ENCODE measurements around the gene TESK2. TPM values are rescaled to one million over a fixed set of nuclear protein-coding genes. Genes with fewer than 3 reads are reported as not detected.

TESK2 gene
- total RNA-seq, 2 experiments from 2014 or later: 4.9 to 6.6 TPM

DNA sequence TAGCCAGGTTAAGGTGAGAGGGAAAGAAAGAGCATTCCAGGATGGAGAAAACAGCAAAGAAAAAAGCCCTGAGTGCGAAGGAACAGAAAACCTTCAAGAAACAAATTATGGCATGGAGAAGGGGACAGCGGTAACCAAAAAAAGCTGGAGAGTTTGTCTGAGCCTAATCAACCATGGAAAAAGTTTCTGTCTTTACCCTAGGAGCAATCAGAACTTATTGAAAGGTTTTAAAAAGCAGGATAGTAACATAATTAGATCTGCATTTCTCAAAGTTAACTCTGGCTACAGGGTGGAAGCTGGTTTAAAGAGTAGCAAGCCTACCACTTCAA, 190.3 kb downstream of the TESK2 start:
- POLR2A ChIA-PET: interaction anchor here (0.6 kb wide), 2 partner anchors 312 to 647 kb away, joined by 4 read pairs; no protein-coding TSS in a partner anchor
- no TSS peak for BruUV-seq (replicated peaks)
- Histone ChIP-seq H3K27ac (ENCODE audit: low read depth, low read length, poor library complexity, severe bottlenecking) (no peak overlapping the region), H3K4me3 (ENCODE audit: low read depth, low read length, poor library complexity, severe bottlenecking) (no peak overlapping the region), H3K36me3 (ENCODE audit: insufficient read depth, low read length) (no peaks in the 10 kb centered on the region), H3K4me2 (ENCODE audit: low read length) (no peak overlapping the region), H3K4me1 (ENCODE audit: insufficient read depth, low read length, poor library complexity, severe bottlenecking) (peaks cover 14% of the 10 kb centered on the region), H3K9me3 (ENCODE audit: low read length) (no peaks in the 10 kb centered on the region), H3K9me2 (ENCODE audit: insufficient read depth, low read length) (no peaks in the 10 kb centered on the region), H2AFZ (ENCODE audit: low read length) (no peak overlapping the region), H3K79me2 (ENCODE audit: insufficient read depth, low read depth, low read length) (no peaks in the 10 kb centered on the region; the same call in 1 of the 2 replicates), H4K20me1 (ENCODE audit: insufficient read depth, low read length) (no peaks in the 10 kb centered on the region)
- CTCF ChIA-PET (ENCODE audit: unreplicated experiment): interaction anchor here (0.6 to 1.2 kb wide), 2 partner anchors 288 to 290 kb away, joined by 3 read pairs; partner anchors contain the start of genes HECTD3 and UROD
- DNase-seq (ENCODE audit: low spot score): no peak
- TF ChIP-seq EZH2phosphoT487 (IDR thresholded peaks at IDR 0.05; ENCODE audit: borderline replicate concordance, low read depth, low read length): no peak
- TF ChIP-seq, protein P1, sequence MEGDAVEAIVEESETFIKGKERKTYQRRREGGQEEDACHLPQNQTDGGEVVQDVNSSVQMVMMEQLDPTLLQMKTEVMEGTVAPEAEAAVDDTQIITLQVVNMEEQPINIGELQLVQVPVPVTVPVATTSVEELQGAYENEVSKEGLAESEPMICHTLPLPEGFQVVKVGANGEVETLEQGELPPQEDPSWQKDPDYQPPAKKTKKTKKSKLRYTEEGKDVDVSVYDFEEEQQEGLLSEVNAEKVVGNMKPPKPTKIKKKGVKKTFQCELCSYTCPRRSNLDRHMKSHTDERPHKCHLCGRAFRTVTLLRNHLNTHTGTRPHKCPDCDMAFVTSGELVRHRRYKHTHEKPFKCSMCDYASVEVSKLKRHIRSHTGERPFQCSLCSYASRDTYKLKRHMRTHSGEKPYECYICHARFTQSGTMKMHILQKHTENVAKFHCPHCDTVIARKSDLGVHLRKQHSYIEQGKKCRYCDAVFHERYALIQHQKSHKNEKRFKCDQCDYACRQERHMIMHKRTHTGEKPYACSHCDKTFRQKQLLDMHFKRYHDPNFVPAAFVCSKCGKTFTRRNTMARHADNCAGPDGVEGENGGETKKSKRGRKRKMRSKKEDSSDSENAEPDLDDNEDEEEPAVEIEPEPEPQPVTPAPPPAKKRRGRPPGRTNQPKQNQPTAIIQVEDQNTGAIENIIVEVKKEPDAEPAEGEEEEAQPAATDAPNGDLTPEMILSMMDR (conservative IDR thresholded peaks at IDR 0.05; ENCODE audit: low read length): no peak
- intact Hi-C loops (cut with micrococcal nuclease; ENCODE audit: unreplicated experiment): loop anchor here (1.0 to 5.0 kb wide), 5 partner anchors 282 to 578 kb away; no protein-coding TSS in a partner anchor

DNA sequence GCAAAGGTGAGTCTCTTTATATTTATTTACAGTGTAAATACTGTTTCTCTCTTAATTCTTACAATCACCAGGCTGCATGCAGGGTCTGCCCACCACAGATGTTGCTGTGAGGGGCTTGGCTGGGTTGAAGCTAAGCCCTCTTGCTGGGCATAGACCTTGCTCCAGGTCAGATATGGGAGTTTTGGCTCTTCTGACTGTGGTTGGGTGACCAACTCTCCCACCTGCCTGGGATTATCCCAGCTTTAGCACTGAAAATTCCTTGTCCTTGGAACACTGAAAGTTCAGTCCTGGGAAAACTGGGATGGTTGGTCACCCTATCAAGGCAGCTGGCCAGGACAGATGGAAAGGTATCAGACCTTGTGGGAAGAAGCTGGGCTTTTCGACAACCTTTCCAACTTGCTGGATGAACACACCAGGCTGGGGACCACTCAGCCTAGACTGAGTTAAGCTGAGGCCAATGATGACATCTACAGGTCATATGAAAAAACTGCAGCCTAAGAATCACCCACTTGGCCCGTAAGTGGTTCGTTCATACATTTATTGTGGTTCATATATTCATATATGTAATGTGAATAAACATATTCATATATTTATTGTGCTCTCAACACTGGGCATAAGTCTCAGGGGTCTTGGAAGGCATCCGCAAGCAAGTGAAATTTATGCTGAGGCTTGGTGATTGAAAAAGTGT, 190.8 kb downstream of the TESK2 start:
- ChIA-PET CTCF (ENCODE audit: unreplicated experiment) (interaction anchor here (0.6 to 1.7 kb wide), 5 partner anchors 169 to 290 kb away, joined by 3 to 5 read pairs (median 3); partner anchors contain the start of gene UROD), POLR2A (interaction anchor here (0.6 kb wide), 2 partner anchors 312 to 647 kb away, joined by 4 read pairs; no protein-coding TSS in a partner anchor)
- H3K27ac ChIP-seq (ENCODE audit: low read depth, low read length, poor library complexity, severe bottlenecking): no peak overlapping the region
- no peaks in the 10 kb centered on the region for H3K36me3 ChIP-seq (ENCODE audit: insufficient read depth, low read length)
- no peak overlapping the region for H2AFZ ChIP-seq (ENCODE audit: low read length)
- peak; percentile 85 for DNase-seq (ENCODE audit: low spot score)
- H3K79me2 ChIP-seq (ENCODE audit: insufficient read depth, low read depth, low read length): no peaks in the 10 kb centered on the region; the same call in 1 of the 2 replicates
- H3K4me3 ChIP-seq (ENCODE audit: low read depth, low read length, poor library complexity, severe bottlenecking): no peak overlapping the region
- H3K9me3 ChIP-seq (ENCODE audit: low read length): no peaks in the 10 kb centered on the region
- intact Hi-C loops (cut with micrococcal nuclease; ENCODE audit: unreplicated experiment): loop anchor here (1.0 to 5.0 kb wide), 5 partner anchors 282 to 578 kb away; no protein-coding TSS in a partner anchor
- no peaks in the 10 kb centered on the region for H4K20me1 ChIP-seq (ENCODE audit: insufficient read depth, low read length)
- no peaks in the 10 kb centered on the region for H3K9me2 ChIP-seq (ENCODE audit: insufficient read depth, low read length)
- H3K4me2 ChIP-seq (ENCODE audit: low read length): no peak overlapping the region
- BruUV-seq (replicated peaks): no TSS peak
- TF ChIP-seq, protein P1 (conservative IDR thresholded peaks at IDR 0.05; ENCODE audit: low read length): peak; percentile 94
- no peak for TF ChIP-seq EZH2phosphoT487 (IDR thresholded peaks at IDR 0.05; ENCODE audit: borderline replicate concordance, low read depth, low read length)
- H3K4me1 ChIP-seq (ENCODE audit: insufficient read depth, low read length, poor library complexity, severe bottlenecking): peaks cover 9% of the 10 kb centered on the region

DNA sequence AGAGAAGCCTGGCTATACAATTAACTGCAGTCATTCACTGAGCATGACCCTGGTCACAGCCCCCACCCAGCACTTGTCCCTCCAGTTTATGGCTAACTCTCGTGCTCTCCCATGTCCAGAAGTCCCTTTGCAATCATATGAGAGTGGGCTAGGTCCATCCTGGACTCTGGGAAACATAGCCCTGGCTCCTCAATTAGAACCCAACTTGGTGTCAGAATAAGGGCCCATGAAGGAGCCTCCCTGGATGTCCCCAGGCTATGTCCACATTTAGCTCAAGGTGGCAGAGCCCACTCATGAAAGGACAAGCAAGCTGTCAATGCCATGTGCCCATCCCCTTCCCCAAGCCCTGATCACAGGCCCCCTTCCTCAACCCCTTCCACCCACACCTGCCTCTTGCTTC, 191.7 kb downstream of the TESK2 start:
- ChIA-PET CTCF (ENCODE audit: unreplicated experiment) (interaction anchor here (0.6 to 1.7 kb wide), 4 partner anchors 203 to 289 kb away, joined by 3 to 5 read pairs (median 3); partner anchors contain the start of gene UROD), POLR2A (no interaction called here)
- H3K79me2 ChIP-seq (ENCODE audit: insufficient read depth, low read depth, low read length): no peaks in the 10 kb centered on the region
- intact Hi-C loops (cut with micrococcal nuclease; ENCODE audit: unreplicated experiment): no loop called here
- no TSS peak for BruUV-seq (replicated peaks)
- H4K20me1 ChIP-seq (ENCODE audit: insufficient read depth, low read length): no peaks in the 10 kb centered on the region
- no peak overlapping the region for H3K27ac ChIP-seq (ENCODE audit: low read depth, low read length, poor library complexity, severe bottlenecking)
- no peak overlapping the region for H2AFZ ChIP-seq (ENCODE audit: low read length)
- H3K4me1 ChIP-seq (ENCODE audit: insufficient read depth, low read length, poor library complexity, severe bottlenecking): peaks cover under 1% of the 10 kb centered on the region
- no peaks in the 10 kb centered on the region for H3K36me3 ChIP-seq (ENCODE audit: insufficient read depth, low read length)
- no peak overlapping the region for H3K4me2 ChIP-seq (ENCODE audit: low read length)
- TF ChIP-seq, protein P1 (conservative IDR thresholded peaks at IDR 0.05; ENCODE audit: low read length): no peak
- TF ChIP-seq EZH2phosphoT487 (IDR thresholded peaks at IDR 0.05; ENCODE audit: borderline replicate concordance, low read depth, low read length): no peak
- no peak overlapping the region for H3K4me3 ChIP-seq (ENCODE audit: low read depth, low read length, poor library complexity, severe bottlenecking)
- no peaks in the 10 kb centered on the region for H3K9me3 ChIP-seq (ENCODE audit: low read length)
- DNase-seq (ENCODE audit: low spot score): no peak
- no peaks in the 10 kb centered on the region for H3K9me2 ChIP-seq (ENCODE audit: insufficient read depth, low read length)

All from OCI-LY7 (cell line).